Adrenal gland (tissue), 5 donors: ENCODE data around the gene GALNT9.

Source experiments
- CTCF ChIP-seq, 6 experiments: fragments of 450-650 bp in 4 of 6; fragments of 200-600 bp in 2 of 6; sonication (generic) in 1 of 6; IDR thresholded peaks; 1 replicate in 5 of 6; 2 replicates in 1 of 6; pipeline versions ENCODE4 v1.5.1 to v1.8.0; 2016 to 2021; ENCODE audit warnings: antibody characterized with exemption in 6 of 6, mild to moderate bottlenecking in 2 of 6, moderate library complexity in 1 of 6
- POLR2A ChIP-seq, 2 donors: fragments of 450-650 bp; IDR thresholded peaks; one replicate each; pipeline ENCODE4 v1.6.1; 2017; ENCODE audit warnings: antibody characterized with exemption in 2 of 2, mild to moderate bottlenecking in 2 of 2, moderate library complexity in 1 of 2
- donor health status: DM: no; HTN: no; CAD: no.

- TF ChIP-seq POLR2A (IDR thresholded peaks at IDR 0.05) (no peak), CTCF (IDR thresholded peaks at IDR 0.05) (no peak)
Observed at GRCh38 chr12:132215299-132215989, 113.9 kb downstream of the GALNT9 start.
